HEK293 (cell line): ENCODE data around the gene ATP5MC3.

Experiments used
- CTCF ChIA-PET: fragments of 350-600 bp; formaldehyde crosslinking; extraction: SDS; loops from one replicate; lab custom pipeline; 2021; ENCODE audit warnings: antibody characterized with exemption; lab: Yijun Ruan, JAX
- POLR2A ChIA-PET: fragments of 300-600 bp; formaldehyde crosslinking; extraction: SDS; loops from one replicate; lab custom pipeline; 2020; ENCODE audit warnings: antibody characterized with exemption, inconsistent platforms; lab: Yijun Ruan, JAX
- H3K27ac ChIP-seq: fragments of 200-500 bp; sonication (Bioruptor generic); 2 replicates; pipeline ENCODE4 v1.5.1; 2014; ENCODE audit warnings: low read depth, low read length, control low read depth, inconsistent platforms; ENCODE audit errors: extremely low read depth
- H3K36me3 ChIP-seq, 2 experiments: fragments of 200-500 bp in 1 of 2; sonication (Bioruptor generic) in 1 of 2; 1 replicate in 1 of 2; 2 replicates in 1 of 2; pipeline ENCODE4 v1.5.1; 2014 to 2017; ENCODE audit warnings: inconsistent platforms in 2 of 2, low read length in 2 of 2; ENCODE audit not compliant: control insufficient read depth in 2 of 2, insufficient read depth in 1 of 2
- H3K4me1 ChIP-seq: fragments of 200-500 bp; sonication (Bioruptor generic); 2 replicates; pipeline ENCODE4 v1.5.1; 2014; ENCODE audit warnings: mild to moderate bottlenecking, low read length, inconsistent platforms; ENCODE audit not compliant: control insufficient read depth, insufficient read depth
- H3K4me3 ChIP-seq: 2 replicates; pipeline ENCODE4 v1.5.1; 2011; ENCODE audit warnings: low read depth, mild to moderate bottlenecking, control low read depth, low read length, moderate library complexity
- H3K9me3 ChIP-seq: fragments of 200-500 bp; sonication (Bioruptor generic); 2 replicates; pipeline ENCODE4 v1.5.1; 2014; ENCODE audit warnings: low read depth, low read length, inconsistent platforms; ENCODE audit not compliant: control insufficient read depth, insufficient read depth
- BCL6B ChIP-seq: fragments of 450-650 bp; formaldehyde crosslinking; IDR thresholded peaks from 2 replicates; pipeline ENCODE4 v1.5.1; 2017; ENCODE audit warnings: missing biosample characterization, missing genetic modification characterization
- FEZF1 ChIP-seq: fragments of 450-650 bp; formaldehyde crosslinking; IDR thresholded peaks from 2 replicates; pipeline ENCODE4 v1.5.1; 2016; ENCODE audit warnings: missing biosample characterization, missing genetic modification characterization
- KLF1 ChIP-seq: fragments of 450-650 bp; formaldehyde crosslinking; IDR thresholded peaks from 2 replicates; pipeline ENCODE4 v1.5.1; 2016; ENCODE audit warnings: missing biosample characterization, missing genetic modification characterization
- OSR2 ChIP-seq: fragments of 450-650 bp; formaldehyde crosslinking; IDR thresholded peaks from 2 replicates; pipeline ENCODE4 v1.5.1; 2016; ENCODE audit warnings: missing biosample characterization, missing genetic modification characterization
- PRDM6 ChIP-seq: fragments of 450-650 bp; formaldehyde crosslinking; IDR thresholded peaks from 2 replicates; pipeline ENCODE4 v1.5.1; 2017; ENCODE audit warnings: missing biosample characterization, missing genetic modification characterization
- SP2 ChIP-seq: fragments of 450-650 bp; formaldehyde crosslinking; IDR thresholded peaks from 2 replicates; pipeline ENCODE4 v1.5.1; 2016; ENCODE audit warnings: missing biosample characterization, missing genetic modification characterization
- ZBTB21 ChIP-seq: fragments of 450-650 bp; formaldehyde crosslinking; IDR thresholded peaks from 2 replicates; pipeline ENCODE4 v1.5.1; 2017; ENCODE audit warnings: missing biosample characterization, missing genetic modification characterization
- ZNF184 ChIP-seq: fragments of 450-650 bp; IDR thresholded peaks from 2 replicates; pipeline ENCODE4 v1.5.1; 2018; ENCODE audit warnings: missing biosample characterization, mild to moderate bottlenecking, missing genetic modification characterization
- ZNF221 ChIP-seq: fragments of 450-650 bp; formaldehyde crosslinking; IDR thresholded peaks from 2 replicates; pipeline ENCODE4 v1.5.1; 2017; ENCODE audit warnings: missing biosample characterization, missing genetic modification characterization, borderline replicate concordance
- ZNF26 ChIP-seq: fragments of 450-650 bp; formaldehyde crosslinking; IDR thresholded peaks from 2 replicates; pipeline ENCODE4 v1.5.1; 2016; ENCODE audit warnings: missing biosample characterization, missing genetic modification characterization
- ZNF292 ChIP-seq: fragments of 450-650 bp; formaldehyde crosslinking; IDR thresholded peaks from 2 replicates; pipeline ENCODE4 v1.5.1; 2016; ENCODE audit warnings: low read depth, missing biosample characterization, missing genetic modification characterization, borderline replicate concordance
- ZNF350 ChIP-seq: fragments of 450-650 bp; formaldehyde crosslinking; IDR thresholded peaks from 2 replicates; pipeline ENCODE4 v1.5.0; 2017; ENCODE audit warnings: missing biosample characterization, mild to moderate bottlenecking, missing genetic modification characterization
- ZNF423 ChIP-seq: fragments of 450-650 bp; formaldehyde crosslinking; IDR thresholded peaks from 2 replicates; pipeline ENCODE4 v1.5.1; 2016; ENCODE audit warnings: missing biosample characterization, missing genetic modification characterization
- ZNF449 ChIP-seq: fragments of 450-650 bp; formaldehyde crosslinking; IDR thresholded peaks from 2 replicates; pipeline ENCODE4 v1.5.1; 2017; ENCODE audit warnings: missing biosample characterization, mild to moderate bottlenecking, missing genetic modification characterization, moderate library complexity
- ZNF544 ChIP-seq: fragments of 450-650 bp; formaldehyde crosslinking; IDR thresholded peaks from 2 replicates; pipeline ENCODE4 v1.5.0; 2017; ENCODE audit warnings: missing biosample characterization, missing genetic modification characterization
- ZNF704 ChIP-seq: fragments of 450-650 bp; formaldehyde crosslinking; IDR thresholded peaks from 2 replicates; pipeline ENCODE4 v1.5.1; 2016; ENCODE audit warnings: missing biosample characterization, missing genetic modification characterization
- ZSCAN16 ChIP-seq: fragments of 450-650 bp; formaldehyde crosslinking; IDR thresholded peaks from 2 replicates; pipeline ENCODE4 v1.5.1; 2016; ENCODE audit warnings: missing biosample characterization, missing genetic modification characterization

The ATP5MC3 gene

GRCh38 chr2:175137793-175138192 lies 43.7 kb downstream of the ATP5MC3 start:
- CTCF ChIA-PET, result interaction anchor here (1.0 kb wide), 1 partner anchor 12 kb away, joined by 3 read pairs; no protein-coding TSS in a partner anchor
- Histone ChIP-seq H3K9me3 (no peaks in the 10 kb centered on the region), H3K36me3 (peaks cover 4 to 33% of the 10 kb centered on the region in 2 experiments)
- TF ChIP-seq ZNF292, result no peak
- no peak for TF ChIP-seq ZNF350 (tag by site-specific recombination)
- TF ChIP-seq PRDM6 (tag by site-specific recombination), result 0 out of 2 replicates have a peak, but pooled peaks have one; percentile 14
- TF ChIP-seq, all 188 proteins: peak for 1
- Histone ChIP-seq H3K4me1 (peaks cover 3% of the 10 kb centered on the region; the same call in 1 of the 2 replicates), H3K4me3 (no peak overlapping the region), H3K27ac (no peak overlapping the region)
- POLR2A ChIA-PET, result no interaction called here

- H3K4me3 ChIP-seq, result no peak overlapping the region
- no peaks in the 10 kb centered on the region for H3K9me3 ChIP-seq
- no peak for TF ChIP-seq ZNF423
- TF ChIP-seq ZSCAN16 (tag by site-specific recombination), result no peak
- TF ChIP-seq ZNF449 (tag by site-specific recombination), result no peak
- TF ChIP-seq ZBTB21 (tag by site-specific recombination), result no peak
- no peak for TF ChIP-seq ZNF704 (tag by site-specific recombination)
- TF ChIP-seq ZNF544 (tag by site-specific recombination), result no peak
- TF ChIP-seq KLF1 (tag by site-specific recombination), result no peak
- no peak for TF ChIP-seq ZNF26
- TF ChIP-seq BCL6B (tag by site-specific recombination), result no peak
- no peak for TF ChIP-seq ZNF184 (tag by site-specific recombination)
- no peak for TF ChIP-seq FEZF1 (tag by site-specific recombination)
- TF ChIP-seq SP2 (tag by site-specific recombination), result no peak
- TF ChIP-seq OSR2 (tag by site-specific recombination), result no peak
- TF ChIP-seq ZNF221 (tag by site-specific recombination), result no peak
- TF ChIP-seq, all 188 proteins: peak for 0
- ChIA-PET POLR2A (no interaction called here), CTCF (interaction anchor here (0.5 to 1.3 kb wide), 6 partner anchors 11 to 448 kb away, joined by 3 to 7 read pairs (median 3); no protein-coding TSS in a partner anchor)
- Histone ChIP-seq H3K4me1 (peaks cover 3% of the 10 kb centered on the region; the same call in 1 of the 2 replicates), H3K36me3 (peaks cover 6 to 31% of the 10 kb centered on the region in 2 experiments), H3K27ac (no peak overlapping the region)
Measured at GRCh38 chr2:175136334-175137215, 44.9 kb downstream of the ATP5MC3 start.
